Colonic mucosa (tissue), 4 donors: ENCODE measurements around the gene PRDM12. TPM values are rescaled to one million over a fixed set of nuclear protein-coding genes. Genes with fewer than 3 reads are reported as not detected.
A peak's percentile ranks its signal among the peaks of the same experiment; 100 is the strongest.

Experiments used
- DNase-seq: peaks from one replicate; pipeline ENCODE4 v3.0.0-alpha.2; 2020
- H3K27ac ChIP-seq: fragments of 200-600 bp; one replicate; pipeline ENCODE4 v1.8.0; 2021
- H3K27me3 ChIP-seq: fragments of 200-600 bp; one replicate; pipeline ENCODE4 v1.8.0; 2021
- H3K36me3 ChIP-seq: fragments of 200-600 bp; one replicate; pipeline ENCODE4 v1.8.0; 2021
- H3K4me1 ChIP-seq: fragments of 200-600 bp; one replicate; pipeline ENCODE4 v1.8.0; 2021; ENCODE audit warnings: mild to moderate bottlenecking
- H3K4me3 ChIP-seq: fragments of 200-600 bp; one replicate; pipeline ENCODE4 v1.8.0; 2021
- H3K9ac ChIP-seq, 2 donors: one replicate each; pipeline ENCODE4 v1.7.0; 2013; ENCODE audit warnings: control low read depth in 2 of 2, low read depth in 2 of 2, low read length in 2 of 2
- H3K9me3 ChIP-seq: fragments of 200-600 bp; one replicate; pipeline ENCODE4 v1.8.0; 2021
- CTCF ChIP-seq: fragments of 200-600 bp; IDR thresholded peaks from one replicate; pipeline ENCODE4 v1.8.0; 2022; ENCODE audit warnings: antibody characterized with exemption, mild to moderate bottlenecking
- intact Hi-C: fragments of 100-400 bp; cut with DNase I; formaldehyde crosslinking; loops from one replicate; pipeline ENCODE4 v1.14.1; 2022
- microRNA-seq: library from miRNA; unstranded; fragments of <30 nt; microRNA quantifications from one replicate; pipeline ENCODE4, GENCODE V29; 2019
- total RNA-seq, 2 donors: library from RNA; stranded (reverse); fragmentation: NEBNext Ultra II Directional in 1 of 2; extraction: Animal tissue kit (Norgen Biotek cat#: 25700) in 1 of 2; gene quantifications; one replicate each; pipeline ENCODE4 v1.2.1, GENCODE V29; 2021
- donor health status: healthy.
- donor health status: DM: no; HTN: no; CAD: no.
- donor health status: DM: no; HTN: no; CAD: no.

Gene PRDM12
- total RNA-seq, 2 donors from 2014 or later, result not detected

- H3K9me3 ChIP-seq, result no peaks in the 10 kb centered on the region
- H3K27ac ChIP-seq, result no peak overlapping the region
- H3K9ac ChIP-seq, result no peak overlapping the region
- H3K36me3 ChIP-seq, result no peaks in the 10 kb centered on the region
- no peak overlapping the region for H3K4me3 ChIP-seq
- no peaks in the 10 kb centered on the region for H3K4me1 ChIP-seq
- DNase-seq, result no peak
- H3K27me3 ChIP-seq, result no peaks in the 10 kb centered on the region
- intact Hi-C loops, result no loop called here
- TF ChIP-seq CTCF, result no peak
These were observed 64.3 kb downstream of the PRDM12 start for GRCh38 chr9:130728721-130729120.

GRCh38 chr9:130729145-130729544 lies 64.8 kb downstream of the PRDM12 start:
- Histone ChIP-seq H3K27me3 (no peaks in the 10 kb centered on the region), H3K9me3 (no peaks in the 10 kb centered on the region), H3K36me3 (no peaks in the 10 kb centered on the region), H3K4me1 (no peaks in the 10 kb centered on the region), H3K4me3 (no peak overlapping the region), H3K9ac (no peak overlapping the region), H3K27ac (no peak overlapping the region)
- intact Hi-C loops, result no loop called here
- TF ChIP-seq CTCF, result no peak
- DNase-seq, result no peak

GRCh38 chr9:130731355-130731754 lies 67.0 kb downstream of the PRDM12 start:
- no peaks in the 10 kb centered on the region for H3K9me3 ChIP-seq
- no peak for DNase-seq
- intact Hi-C loops, result no loop called here
- H3K9ac ChIP-seq, result no peak overlapping the region
- TF ChIP-seq CTCF, result no peak
- no peaks in the 10 kb centered on the region for H3K27me3 ChIP-seq
- peak overlapping the region; percentile 73 for H3K27ac ChIP-seq
- H3K4me3 ChIP-seq, result no peak overlapping the region
- H3K36me3 ChIP-seq, result no peaks in the 10 kb centered on the region
- H3K4me1 ChIP-seq, result no peaks in the 10 kb centered on the region

- DNase-seq, result no peak
- no peaks in the 10 kb centered on the region for H3K36me3 ChIP-seq
- H3K27me3 ChIP-seq, result no peaks in the 10 kb centered on the region
- peak overlapping the region in 1 of 2 donors; percentile 51 for H3K9ac ChIP-seq
- no peaks in the 10 kb centered on the region for H3K4me1 ChIP-seq
- H3K27ac ChIP-seq, result peak overlapping the region; percentile 73
- H3K4me3 ChIP-seq, result no peak overlapping the region
- no peaks in the 10 kb centered on the region for H3K9me3 ChIP-seq
- intact Hi-C loops, result no loop called here
- no peak for TF ChIP-seq CTCF
These were observed 67.7 kb downstream of the PRDM12 start for GRCh38 chr9:130732136-130732535.

Small RNA genes lying within 50 kb of the gene (microRNA-seq; reads per million reads assigned to microRNA genes)
- gene MIR6856, result not detected

Other genes starting within 250 kb of the PRDM12 start
- 100 to 1,000 TPM; 380 to 511 TPM for gene ASS1, start 219.6 kb upstream of the PRDM12 start, total RNA-seq
- 10 to 100 TPM; 44.7 to 50.0 TPM for gene FUBP3, start 85.0 kb upstream of the PRDM12 start, total RNA-seq
- 10 to 100 TPM; 13.6 to 34.2 TPM for gene EXOSC2, start 29.2 kb downstream of the PRDM12 start, total RNA-seq
- 10 to 100 TPM; 86.0 to 97.9 TPM for gene ABL1, start 170.7 kb downstream of the PRDM12 start, total RNA-seq
- gene QRFP, start 232.2 kb downstream of the PRDM12 start, total RNA-seq, result under 1 TPM in 1 of 2 donors, not detected in 1; 0.77 TPM